ENCODE data around the gene DIDO1.

DNA sequence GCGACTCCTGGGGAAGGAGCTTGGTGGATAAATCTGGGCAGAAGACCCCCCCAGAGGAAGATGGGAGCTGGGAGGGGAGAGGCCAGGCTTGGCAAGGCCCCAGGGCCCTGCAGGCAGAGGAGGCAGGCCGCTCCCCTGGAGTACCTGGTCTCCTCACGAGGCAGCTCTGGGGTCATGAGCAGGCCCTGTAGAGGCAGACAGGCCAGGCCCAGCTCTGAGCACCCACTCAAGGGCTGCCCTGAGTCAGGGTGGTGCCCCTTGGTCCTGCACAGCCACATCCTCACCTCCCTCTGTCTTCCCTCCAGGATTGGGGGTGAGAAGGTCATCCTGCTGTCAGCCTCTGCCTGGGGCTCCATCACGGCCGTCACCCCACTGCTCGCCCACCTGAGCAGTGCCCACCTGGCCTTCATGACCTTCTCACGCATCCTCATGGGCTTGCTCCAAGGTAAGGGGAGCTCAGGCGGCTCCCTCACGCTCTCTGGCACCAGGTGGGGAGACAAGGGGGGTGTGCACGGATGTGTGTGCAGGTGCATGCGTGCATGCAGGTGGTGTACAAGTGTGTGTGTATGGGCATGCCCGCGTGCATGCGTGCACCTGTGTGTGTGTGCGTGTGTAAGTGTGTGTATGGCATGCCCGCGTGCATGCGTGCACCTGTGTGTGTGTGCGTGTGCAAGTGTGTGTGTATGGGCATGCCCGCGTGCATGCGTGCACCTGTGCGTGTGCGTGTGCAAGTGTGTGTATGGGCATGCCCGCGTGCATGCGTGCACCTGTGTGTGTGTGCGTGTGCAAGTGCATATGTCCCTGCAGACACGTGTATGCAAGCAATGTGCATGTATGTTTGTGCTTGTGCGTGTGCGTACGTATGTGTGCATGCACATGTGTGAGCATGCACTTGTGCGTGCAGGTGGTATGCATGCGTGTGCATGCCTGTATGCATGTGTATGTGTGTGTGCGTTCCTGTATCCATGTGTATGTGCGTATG is 31.1 kb upstream of the DIDO1 start:
- TF ChIP-seq, protein P1, sequence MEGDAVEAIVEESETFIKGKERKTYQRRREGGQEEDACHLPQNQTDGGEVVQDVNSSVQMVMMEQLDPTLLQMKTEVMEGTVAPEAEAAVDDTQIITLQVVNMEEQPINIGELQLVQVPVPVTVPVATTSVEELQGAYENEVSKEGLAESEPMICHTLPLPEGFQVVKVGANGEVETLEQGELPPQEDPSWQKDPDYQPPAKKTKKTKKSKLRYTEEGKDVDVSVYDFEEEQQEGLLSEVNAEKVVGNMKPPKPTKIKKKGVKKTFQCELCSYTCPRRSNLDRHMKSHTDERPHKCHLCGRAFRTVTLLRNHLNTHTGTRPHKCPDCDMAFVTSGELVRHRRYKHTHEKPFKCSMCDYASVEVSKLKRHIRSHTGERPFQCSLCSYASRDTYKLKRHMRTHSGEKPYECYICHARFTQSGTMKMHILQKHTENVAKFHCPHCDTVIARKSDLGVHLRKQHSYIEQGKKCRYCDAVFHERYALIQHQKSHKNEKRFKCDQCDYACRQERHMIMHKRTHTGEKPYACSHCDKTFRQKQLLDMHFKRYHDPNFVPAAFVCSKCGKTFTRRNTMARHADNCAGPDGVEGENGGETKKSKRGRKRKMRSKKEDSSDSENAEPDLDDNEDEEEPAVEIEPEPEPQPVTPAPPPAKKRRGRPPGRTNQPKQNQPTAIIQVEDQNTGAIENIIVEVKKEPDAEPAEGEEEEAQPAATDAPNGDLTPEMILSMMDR (conservative IDR thresholded peaks at IDR 0.05 in 1 of 2, IDR thresholded peaks at IDR 0.05 in 1 of 2; ENCODE audit: extremely low read depth in 1 of 2, insufficient read depth in 1 of 2, low read depth in 1 of 2, low read length in 2 of 2): no peak
- TF ChIP-seq EZH2 (IDR thresholded peaks at IDR 0.05; ENCODE audit: borderline replicate concordance, low read length): no peak

Data from mammary epithelial cell (primary cell).